Transverse colon (tissue), 4 donors: Measurements from ENCODE around the gene OR10AD1. TPM values are rescaled to one million over a fixed set of nuclear protein-coding genes. Genes with fewer than 3 reads are reported as not detected.

Experiments
- DNase-seq: peaks from one replicate; pipeline ENCODE4 v3.0.0-alpha.2; 2019
- H3K27ac ChIP-seq, 4 donors: fragments of 200-600 bp; sonication (generic); 2 replicates each; pipeline ENCODE4 v1.5.1; 2016 to 2018; ENCODE audit warnings: inconsistent platforms in 4 of 4
- H3K27me3 ChIP-seq: fragments of 200-600 bp; sonication (generic); 2 replicates; pipeline ENCODE4 v1.5.1; 2017; ENCODE audit warnings: inconsistent platforms
- H3K36me3 ChIP-seq, 4 donors: fragments of 200-600 bp; sonication (generic); 2 replicates each; pipeline ENCODE4 v1.5.1; 2017 to 2019; ENCODE audit warnings: inconsistent platforms in 4 of 4
- H3K4me1 ChIP-seq, 4 donors: fragments of 200-600 bp; sonication (generic); 2 replicates each; pipeline ENCODE4 v1.5.1; 2017 to 2020; ENCODE audit warnings: inconsistent platforms in 4 of 4
- H3K4me3 ChIP-seq, 4 donors: fragments of 200-600 bp; sonication (generic); 1 replicate in 1 of 4; 2 replicates in 3 of 4; pipeline versions ENCODE4 v1.5.1 to v1.6.1; 2017 to 2019; ENCODE audit warnings: inconsistent platforms in 4 of 4
- H3K9me3 ChIP-seq, 2 donors: fragments of 200-600 bp; sonication (generic); 2 replicates each; pipeline ENCODE4 v1.5.1; 2017 to 2019; ENCODE audit warnings: inconsistent platforms in 2 of 2
- CTCF ChIP-seq, 5 experiments: fragments of 200-600 bp in 3 of 5; fragments of 450-650 bp in 2 of 5; sonication (generic) in 3 of 5; IDR thresholded peaks; 1 replicate in 2 of 5; 2 replicates in 3 of 5; pipeline ENCODE4 v1.5.1; 2016 to 2017; ENCODE audit warnings: antibody characterized with exemption in 5 of 5, inconsistent platforms in 3 of 5, mild to moderate bottlenecking in 2 of 5, moderate library complexity in 1 of 5
- EP300 ChIP-seq: sonication (generic); formaldehyde crosslinking; IDR thresholded peaks from one replicate; pipeline ENCODE4 v1.6.1; 2017; ENCODE audit warnings: antibody characterized with exemption, low read depth
- POLR2A ChIP-seq: fragments of 450-650 bp; IDR thresholded peaks from one replicate; pipeline ENCODE4 v1.6.1; 2016; ENCODE audit warnings: antibody characterized with exemption, mild to moderate bottlenecking, moderate library complexity
- POLR2AphosphoS5 ChIP-seq, 3 donors: sonication (generic); formaldehyde crosslinking; IDR thresholded peaks; one replicate each; pipeline ENCODE4 v1.6.1; 2016; ENCODE audit warnings: antibody characterized with exemption in 3 of 3
- WGBS, 2 donors: methylation state at CpG; one replicate each; pipeline ENCODE4 v1.1.5; 2018; ENCODE audit warnings: low coverage in 1 of 2; 5-methylcytosine and 5-hydroxymethylcytosine counted together
- in situ Hi-C, 4 donors: fragments of 200-750 bp; cut with MboI; loops; one replicate each; pipeline versions ENCODE4 v1.15.0 to v1.15.1; 2017; ENCODE audit warnings: low sequenced_read_pairs in 3 of 4, low pct_ligation_motif_present in 1 of 4, low pct_unique_long_range_greater_than_20kb in 1 of 4
- intact Hi-C: fragments of 100-400 bp; cut with DNase I; formaldehyde crosslinking; loops from one replicate; pipeline ENCODE4 v1.15.1; 2023; ENCODE audit warnings: low total_unique reads
- total RNA-seq, 4 donors: library from RNA; depleted of rRNA; stranded (reverse); fragments of >200 nt; gene quantifications; one replicate each; pipeline ENCODE4 v1.1.0, GENCODE V29; 2016

OR10AD1 gene
- total RNA-seq, 4 donors from 2014 or later, result not detected

DNA sequence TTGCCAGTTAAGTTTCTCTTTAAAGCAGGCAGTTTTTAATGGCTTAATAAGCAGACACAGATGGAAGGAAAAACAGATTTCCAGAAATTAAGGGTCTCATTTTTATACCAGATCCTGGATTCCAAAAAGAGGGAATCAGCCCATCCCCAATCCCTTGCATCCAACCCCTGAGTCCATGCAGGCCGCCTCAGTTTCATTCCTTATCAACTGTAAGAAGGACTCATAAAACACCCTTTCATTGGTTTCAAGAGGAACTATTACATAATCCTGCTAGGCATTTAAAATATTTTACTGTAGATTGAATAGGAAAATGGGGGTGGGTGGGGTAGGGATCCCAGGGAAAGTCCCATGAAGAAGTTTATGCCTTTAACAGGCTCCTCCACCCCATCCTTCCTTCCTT lies 10.2 kb downstream of the OR10AD1 start:
- WGBS, 2 donors, result 70 to 77% methylated on average over 1 of the region's 1 CpG
- Histone ChIP-seq H3K27me3 (no peaks in the 10 kb centered on the region), H3K4me1 (peaks cover 0 to 10% (median 4%) of the 10 kb centered on the region in 4 donors), H3K36me3 (no peaks in the 10 kb centered on the region), H3K4me3 (no peak overlapping the region), H3K27ac (no peak overlapping the region), H3K9me3 (no peaks in the 10 kb centered on the region)
- intact Hi-C loops, result no loop called here
- in situ Hi-C loops, result no loop called here
- no peak for DNase-seq
- TF ChIP-seq CTCF (IDR thresholded peaks at IDR 0.05) (no peak), POLR2AphosphoS5 (IDR thresholded peaks at IDR 0.05) (no peak), EP300 (no peak), POLR2A (no peak)

- Histone ChIP-seq H3K4me3 (no peak overlapping the region), H3K36me3 (no peaks in the 10 kb centered on the region), H3K27me3 (no peaks in the 10 kb centered on the region), H3K27ac (no peak overlapping the region), H3K4me1 (no peaks in the 10 kb centered on the region), H3K9me3 (no peaks in the 10 kb centered on the region)
- intact Hi-C loops, result no loop called here
- in situ Hi-C loops, result no loop called here
- TF ChIP-seq POLR2A (no peak), CTCF (IDR thresholded peaks at IDR 0.05) (no peak), POLR2AphosphoS5 (IDR thresholded peaks at IDR 0.05) (no peak), EP300 (no peak)
- DNase-seq, result no peak
Measured at GRCh38 chr12:48191096-48191495, 12.0 kb downstream of the OR10AD1 start.

DNA sequence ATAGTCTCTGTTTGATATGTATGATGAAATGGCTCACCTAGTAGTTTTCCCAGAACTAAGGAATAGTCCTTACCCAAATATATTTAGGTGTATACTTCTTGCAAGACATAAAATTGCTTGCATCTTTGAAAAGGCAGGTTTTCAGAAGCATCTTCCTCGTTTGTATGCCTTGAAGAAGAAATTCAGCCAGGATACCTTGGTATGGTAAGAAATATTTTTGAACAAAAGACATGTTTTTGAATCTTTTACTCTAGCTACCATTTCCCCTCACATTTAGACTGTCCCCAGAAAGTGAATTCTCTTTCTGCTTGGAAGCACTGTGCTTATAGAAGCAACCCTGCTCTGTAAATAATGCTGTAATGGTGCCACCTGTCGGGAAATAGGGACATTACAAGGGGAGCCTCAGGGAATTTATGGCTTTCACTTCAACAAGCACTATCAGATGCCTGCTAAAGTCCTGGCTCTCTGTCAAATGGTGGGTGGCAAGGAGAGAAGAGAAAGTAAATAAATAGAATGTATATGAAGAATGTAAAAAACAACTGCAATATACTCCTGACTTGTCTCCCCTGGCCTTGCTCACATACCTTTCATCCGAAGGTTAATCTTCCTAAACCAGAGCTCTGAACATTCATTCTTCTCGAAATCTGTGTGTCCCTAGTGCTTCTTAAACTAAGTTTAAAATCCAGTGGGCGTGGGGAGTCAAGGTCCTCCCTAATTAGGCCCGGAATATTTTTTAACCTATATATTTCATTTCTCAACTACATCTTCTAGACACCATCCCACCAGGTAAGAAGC lies 13.6 kb downstream of the OR10AD1 start:
- Histone ChIP-seq H3K27ac (no peak overlapping the region), H3K4me1 (peaks cover 0 to under 1% (median 0%) of the 10 kb centered on the region in 4 donors), H3K36me3 (no peaks in the 10 kb centered on the region), H3K27me3 (peaks cover 11% of the 10 kb centered on the region), H3K9me3 (no peaks in the 10 kb centered on the region), H3K4me3 (no peak overlapping the region)
- in situ Hi-C loops, result no loop called here
- intact Hi-C loops, result no loop called here
- DNase-seq, result peak; percentile 76
- 31 to 41% methylated on average over 5 to 6 of the region's 6 CpGs for WGBS, 2 donors
- TF ChIP-seq CTCF (IDR thresholded peaks at IDR 0.05) (peak; percentile 76 to 95 (median 86)), POLR2AphosphoS5 (IDR thresholded peaks at IDR 0.05) (no peak)

DNA sequence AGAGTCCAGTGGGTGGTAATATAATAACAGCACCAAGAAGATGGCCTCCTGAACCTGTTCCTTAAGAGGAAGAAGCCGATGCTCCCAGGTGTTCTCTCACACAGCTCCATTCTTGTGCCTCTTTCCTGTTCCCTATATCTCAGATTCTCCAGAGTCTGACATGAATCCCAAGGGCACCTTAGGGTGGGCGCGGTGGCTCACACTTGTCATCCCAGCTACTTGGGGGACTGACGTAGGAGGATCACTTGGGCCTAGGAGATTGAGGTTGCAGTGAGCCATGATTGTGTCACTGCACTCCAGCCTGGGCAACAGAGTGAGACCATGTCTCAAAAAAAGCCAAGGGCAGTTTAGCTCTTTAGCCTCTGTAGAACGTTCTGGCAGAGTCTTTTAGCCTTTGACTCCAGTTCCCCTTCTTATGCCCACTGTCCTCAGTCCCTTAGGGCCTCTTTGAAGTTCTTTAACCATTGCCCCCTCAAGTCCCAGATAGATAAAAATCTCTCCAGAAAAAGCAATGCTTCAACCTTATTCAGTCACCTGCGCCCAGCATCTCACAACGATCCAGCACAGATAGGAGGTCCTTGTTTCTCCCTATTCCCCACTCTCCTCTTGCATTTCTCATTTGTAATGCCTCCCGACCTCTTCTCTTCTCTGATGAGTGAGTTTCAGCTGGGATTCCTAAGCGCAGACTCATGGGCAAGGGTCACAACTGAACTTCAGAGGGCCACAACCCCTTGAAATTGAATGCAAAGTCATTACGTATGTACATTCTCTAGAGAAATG lies 15.0 kb downstream of the OR10AD1 start:
- peaks cover under 1 to 14% (median 9%) of the 10 kb centered on the region in 4 donors for H3K4me1 ChIP-seq
- no peak overlapping the region for H3K27ac ChIP-seq
- no peak overlapping the region for H3K4me3 ChIP-seq
- intact Hi-C loops, result no loop called here
- 80 to 91% methylated on average over 4 to 10 of the region's 10 CpGs for WGBS, 2 donors
- TF ChIP-seq CTCF (IDR thresholded peaks at IDR 0.05) (no peak), POLR2A (no peak), POLR2AphosphoS5 (IDR thresholded peaks at IDR 0.05) (no peak), EP300 (no peak)
- no peak for DNase-seq
- no peaks in the 10 kb centered on the region for H3K9me3 ChIP-seq
- no peaks in the 10 kb centered on the region for H3K36me3 ChIP-seq
- peaks cover 25% of the 10 kb centered on the region for H3K27me3 ChIP-seq
- in situ Hi-C loops, result no loop called here
